Natural killer cell (primary cell): ENCODE data around the gene SETDB1. TPM values are rescaled to one million over a fixed set of nuclear protein-coding genes. Genes with fewer than 3 reads are reported as not detected.

ENCODE experiments used
- ATAC-seq, 3 donors: fragments of 150-1000 bp in 2 of 3; fragments of 200-7000 bp in 1 of 3; cut with Tn5 transposase; 1 replicate in 1 of 3; 2 replicates in 2 of 3; pipeline ENCODE4 v1.10.0; 2021; ENCODE audit warnings: mild to moderate bottlenecking in 2 of 3, moderate library complexity in 2 of 3
- DNase-seq, 2 donors: peaks; one replicate each; pipeline versions ENCODE4 v3.0.0 to v3.0.0-alpha.2; 2013 to 2021; ENCODE audit warnings: mixed read lengths in 1 of 2
- H3K27ac ChIP-seq: one replicate; pipeline ENCODE4 v1.5.1; 2013; ENCODE audit warnings: mild to moderate bottlenecking, low read length
- H3K27me3 ChIP-seq: one replicate; pipeline ENCODE4 v1.6.1; 2013; ENCODE audit warnings: low read length; ENCODE audit not compliant: control insufficient read depth, insufficient read depth
- H3K36me3 ChIP-seq: one replicate; pipeline ENCODE4 v1.6.1; 2013; ENCODE audit warnings: low read length; ENCODE audit not compliant: control insufficient read depth, insufficient read depth
- H3K4me1 ChIP-seq: one replicate; pipeline ENCODE4 v1.6.1; 2013; ENCODE audit warnings: low read length; ENCODE audit not compliant: control insufficient read depth, insufficient read depth
- H3K4me3 ChIP-seq: one replicate; pipeline ENCODE4 v1.5.1; 2013; ENCODE audit warnings: low read length
- H3K9me3 ChIP-seq: one replicate; pipeline ENCODE4 v1.6.1; 2013; ENCODE audit warnings: low read length; ENCODE audit not compliant: control insufficient read depth, insufficient read depth
- H3K27ac Mint-ChIP-seq, 2 donors: one replicate each; pipeline ENCODE4 v1.8.0; 2022; ENCODE audit warnings: mild to moderate bottlenecking in 2 of 2, mixed read lengths in 2 of 2, moderate library complexity in 1 of 2
- H3K27me3 Mint-ChIP-seq, 2 donors: one replicate each; pipeline ENCODE4 v1.8.0; 2022; ENCODE audit warnings: low read depth in 2 of 2, mixed read lengths in 2 of 2
- H3K36me3 Mint-ChIP-seq: one replicate; pipeline ENCODE4 v1.8.0; 2022; ENCODE audit warnings: mixed read lengths
- H3K4me1 Mint-ChIP-seq, 2 donors: one replicate each; pipeline ENCODE4 v1.8.0; 2022; ENCODE audit warnings: mixed read lengths in 2 of 2
- H3K4me3 Mint-ChIP-seq: one replicate; pipeline ENCODE4 v1.8.0; 2022; ENCODE audit warnings: mild to moderate bottlenecking, moderate library complexity, mixed read lengths
- H3K9me3 Mint-ChIP-seq, 2 donors: one replicate each; pipeline ENCODE4 v1.8.0; 2022; ENCODE audit warnings: mixed read lengths in 2 of 2
- WGBS: methylation state at CpG from one replicate; pipeline ENCODE4 v1.1.7; 2013; ENCODE audit warnings: missing lambda C conversion rate; ENCODE audit not compliant: insufficient coverage; 5-methylcytosine and 5-hydroxymethylcytosine counted together
- intact Hi-C: fragments of 100-400 bp; cut with micrococcal nuclease; formaldehyde crosslinking; loops from one replicate; pipeline ENCODE4 v1.14.2; 2022
- total RNA-seq, 4 donors: library from RNA; stranded (reverse); fragments of 120-200 nt in 1 of 4; gene quantifications; one replicate each; pipeline versions ENCODE4 v1.2.3 to v1.2.4, GENCODE V29; 2013 to 2022
- TF ChIP-seq, protein P1 (sequence below): fragments of 200-600 bp; IDR thresholded peaks from one replicate; pipeline ENCODE4 v1.8.0; 2022; ENCODE audit warnings: antibody characterized with exemption

SETDB1 gene
- total RNA-seq, 3 donors from 2014 or later (not counting 1 experiment from before 2014, with no cell fraction given) = 64.6 to 74.3 (median 70.5) TPM

DNA sequence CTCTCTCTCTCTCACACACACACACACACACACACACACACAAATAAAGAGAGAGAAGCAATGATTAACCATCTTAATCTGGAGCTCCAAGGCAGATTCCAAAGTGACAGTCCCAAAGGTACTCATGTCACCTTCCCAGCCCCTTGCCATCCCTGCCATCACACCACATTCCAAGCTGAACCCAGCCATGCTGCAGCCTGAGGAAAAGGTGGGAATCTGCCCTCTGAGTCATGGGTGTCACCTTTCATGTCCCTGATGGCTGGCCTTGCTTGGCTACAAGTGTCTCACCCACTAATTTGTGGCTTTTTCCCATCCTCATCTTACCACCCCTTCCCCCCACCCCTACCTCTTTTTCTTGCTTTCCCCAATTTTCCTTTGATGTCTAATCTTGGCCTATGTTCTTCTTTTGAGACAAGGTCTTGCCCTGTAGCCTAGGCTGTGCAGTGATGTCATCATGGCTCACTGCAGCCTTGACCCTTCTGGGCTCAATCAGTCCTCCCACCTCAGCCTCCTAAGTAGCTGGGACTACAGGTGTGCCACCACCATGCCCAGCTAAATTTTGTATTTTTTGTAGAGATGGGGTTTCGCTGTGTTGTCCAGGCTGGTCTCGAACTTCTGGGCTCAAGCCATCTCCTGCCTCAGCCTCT is 59.1 kb downstream of the SETDB1 start:
- Histone ChIP-seq H3K4me3 (no peak overlapping the region), H3K9me3 (no peaks in the 10 kb centered on the region), H3K27ac (no peak overlapping the region), H3K36me3 (no peaks in the 10 kb centered on the region), H3K27me3 (no peaks in the 10 kb centered on the region), H3K4me1 (no peaks in the 10 kb centered on the region)
- H3K27ac Mint-ChIP-seq = no peak overlapping the region
- intact Hi-C loops = no loop called here
- H3K27me3 Mint-ChIP-seq = no peaks in the 10 kb centered on the region
- ATAC-seq (no peak), DNase-seq (no peak)
- H3K9me3 Mint-ChIP-seq = no peaks in the 10 kb centered on the region
- TF ChIP-seq, protein P1, sequence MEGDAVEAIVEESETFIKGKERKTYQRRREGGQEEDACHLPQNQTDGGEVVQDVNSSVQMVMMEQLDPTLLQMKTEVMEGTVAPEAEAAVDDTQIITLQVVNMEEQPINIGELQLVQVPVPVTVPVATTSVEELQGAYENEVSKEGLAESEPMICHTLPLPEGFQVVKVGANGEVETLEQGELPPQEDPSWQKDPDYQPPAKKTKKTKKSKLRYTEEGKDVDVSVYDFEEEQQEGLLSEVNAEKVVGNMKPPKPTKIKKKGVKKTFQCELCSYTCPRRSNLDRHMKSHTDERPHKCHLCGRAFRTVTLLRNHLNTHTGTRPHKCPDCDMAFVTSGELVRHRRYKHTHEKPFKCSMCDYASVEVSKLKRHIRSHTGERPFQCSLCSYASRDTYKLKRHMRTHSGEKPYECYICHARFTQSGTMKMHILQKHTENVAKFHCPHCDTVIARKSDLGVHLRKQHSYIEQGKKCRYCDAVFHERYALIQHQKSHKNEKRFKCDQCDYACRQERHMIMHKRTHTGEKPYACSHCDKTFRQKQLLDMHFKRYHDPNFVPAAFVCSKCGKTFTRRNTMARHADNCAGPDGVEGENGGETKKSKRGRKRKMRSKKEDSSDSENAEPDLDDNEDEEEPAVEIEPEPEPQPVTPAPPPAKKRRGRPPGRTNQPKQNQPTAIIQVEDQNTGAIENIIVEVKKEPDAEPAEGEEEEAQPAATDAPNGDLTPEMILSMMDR = no peak
- no peaks in the 10 kb centered on the region for H3K36me3 Mint-ChIP-seq
- no peaks in the 10 kb centered on the region for H3K4me1 Mint-ChIP-seq
- no peak overlapping the region for H3K4me3 Mint-ChIP-seq
- 94% methylated on average over 2 of the region's 2 CpGs for WGBS

DNA sequence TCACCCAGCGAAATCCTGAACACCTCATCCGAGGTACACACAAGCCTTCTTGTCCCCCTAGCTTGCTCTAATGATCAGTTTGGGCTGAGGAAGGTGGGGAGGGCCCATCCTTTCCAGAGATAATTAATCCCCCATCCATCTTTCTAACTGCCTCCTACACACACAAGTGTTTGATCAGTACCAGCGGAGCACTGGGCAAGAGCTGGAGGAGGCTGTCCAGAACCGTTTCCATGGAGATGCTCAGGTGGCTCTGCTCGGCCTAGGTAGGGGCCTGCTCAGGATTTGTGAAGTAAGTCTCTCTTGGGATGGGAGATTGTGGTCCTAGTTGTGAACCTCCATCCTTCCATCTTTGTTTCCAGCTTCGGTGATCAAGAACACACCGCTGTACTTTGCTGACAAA is 61.8 kb downstream of the SETDB1 start:
- 93% methylated on average over 3 of the region's 7 CpGs for WGBS
- TF ChIP-seq, protein P1 = no peak
- Histone ChIP-seq H3K4me3 (no peak overlapping the region), H3K4me1 (no peaks in the 10 kb centered on the region), H3K9me3 (no peaks in the 10 kb centered on the region), H3K27ac (no peak overlapping the region), H3K36me3 (no peaks in the 10 kb centered on the region), H3K27me3 (no peaks in the 10 kb centered on the region)
- ATAC-seq (no peak), DNase-seq (no peak)
- no peaks in the 10 kb centered on the region for H3K36me3 Mint-ChIP-seq
- no peak overlapping the region for H3K4me3 Mint-ChIP-seq
- H3K9me3 Mint-ChIP-seq = no peaks in the 10 kb centered on the region
- H3K27me3 Mint-ChIP-seq = no peaks in the 10 kb centered on the region
- intact Hi-C loops = no loop called here
- H3K4me1 Mint-ChIP-seq = no peaks in the 10 kb centered on the region
- no peak overlapping the region for H3K27ac Mint-ChIP-seq

DNA sequence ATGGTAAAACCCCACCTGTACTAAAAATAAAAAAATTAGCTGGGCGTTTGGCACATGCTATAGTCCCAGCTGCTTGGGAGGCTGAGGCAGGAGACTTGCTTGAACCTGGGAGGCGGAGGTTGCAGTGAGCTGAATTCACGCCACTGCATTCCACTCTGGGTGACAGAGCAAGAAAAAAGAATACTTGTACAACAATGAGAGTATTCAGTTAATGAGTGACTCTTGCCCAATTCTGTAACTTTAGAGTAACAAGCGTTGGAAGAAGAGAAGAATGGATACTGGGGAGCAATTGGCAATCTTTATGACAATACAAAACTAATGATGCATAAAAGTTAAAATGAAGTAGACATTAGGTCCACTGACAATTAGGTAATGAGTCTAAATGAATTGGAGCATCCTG is 66.5 kb downstream of the SETDB1 start:
- TF ChIP-seq, protein P1 = no peak
- Histone ChIP-seq H3K9me3 (no peaks in the 10 kb centered on the region), H3K27me3 (no peaks in the 10 kb centered on the region), H3K4me3 (no peak overlapping the region), H3K36me3 (peaks cover 3% of the 10 kb centered on the region), H3K27ac (no peak overlapping the region), H3K4me1 (peaks cover 4% of the 10 kb centered on the region)
- no peak for DNase-seq
- Mint-ChIP-seq H3K9me3 (no peaks in the 10 kb centered on the region), H3K27ac (no peak overlapping the region), H3K27me3 (no peaks in the 10 kb centered on the region), H3K4me3 (no peak overlapping the region), H3K36me3 (no peaks in the 10 kb centered on the region), H3K4me1 (peaks cover 5 to 6% of the 10 kb centered on the region in 2 donors)
- WGBS = 75% methylated on average over 4 of the region's 4 CpGs
- no peak for ATAC-seq
- intact Hi-C loops = no loop called here

DNA sequence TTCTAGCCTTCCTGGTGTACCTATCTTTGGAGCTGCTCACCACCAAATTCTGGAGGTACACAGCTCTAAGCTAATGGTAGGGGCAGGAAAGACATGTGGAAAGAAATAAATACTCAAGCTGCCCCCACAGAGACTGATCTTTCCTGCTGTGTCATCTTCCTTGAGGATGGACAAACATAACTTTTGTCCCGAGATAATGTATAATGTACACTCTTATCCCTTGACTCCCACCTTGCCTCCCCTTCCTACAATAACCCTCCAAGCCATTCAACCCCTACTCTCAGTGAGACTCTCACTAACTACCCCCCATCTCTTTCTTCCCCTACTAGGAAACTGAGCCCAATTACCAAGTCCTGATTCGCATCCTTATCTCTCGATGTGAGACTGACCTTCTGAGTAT is 68.1 kb downstream of the SETDB1 start:
- Mint-ChIP-seq H3K27ac (no peak overlapping the region), H3K9me3 (no peaks in the 10 kb centered on the region), H3K27me3 (no peaks in the 10 kb centered on the region), H3K36me3 (no peaks in the 10 kb centered on the region), H3K4me1 (peaks cover 5 to 6% of the 10 kb centered on the region in 2 donors), H3K4me3 (no peak overlapping the region)
- 92% methylated on average over 3 of the region's 3 CpGs for WGBS
- H3K27me3 ChIP-seq = no peaks in the 10 kb centered on the region
- peaks cover 4% of the 10 kb centered on the region for H3K4me1 ChIP-seq
- no peaks in the 10 kb centered on the region for H3K9me3 ChIP-seq
- no peak for ATAC-seq
- peaks cover 9% of the 10 kb centered on the region for H3K36me3 ChIP-seq
- no peak overlapping the region for H3K27ac ChIP-seq
- intact Hi-C loops = no loop called here
- no peak overlapping the region for H3K4me3 ChIP-seq
- TF ChIP-seq, protein P1 = no peak
- no peak for DNase-seq
